HG03565 (cell line): ENCODE data around the gene LDAF1.
"Not testable (repeated sequence)": the region's sequence is repeated elsewhere in the genome, so short reads cannot be mapped to it uniquely, and the experiment has no call there.

Source experiments
- ATAC-seq: cut with Tn5 transposase; IDR thresholded peaks from one replicate; pipeline ENCODE4 v1.9.1; 2021; ENCODE audit warnings: mild to moderate bottlenecking, moderate library complexity; ENCODE audit not compliant: unreplicated experiment

LDAF1 gene

DNA sequence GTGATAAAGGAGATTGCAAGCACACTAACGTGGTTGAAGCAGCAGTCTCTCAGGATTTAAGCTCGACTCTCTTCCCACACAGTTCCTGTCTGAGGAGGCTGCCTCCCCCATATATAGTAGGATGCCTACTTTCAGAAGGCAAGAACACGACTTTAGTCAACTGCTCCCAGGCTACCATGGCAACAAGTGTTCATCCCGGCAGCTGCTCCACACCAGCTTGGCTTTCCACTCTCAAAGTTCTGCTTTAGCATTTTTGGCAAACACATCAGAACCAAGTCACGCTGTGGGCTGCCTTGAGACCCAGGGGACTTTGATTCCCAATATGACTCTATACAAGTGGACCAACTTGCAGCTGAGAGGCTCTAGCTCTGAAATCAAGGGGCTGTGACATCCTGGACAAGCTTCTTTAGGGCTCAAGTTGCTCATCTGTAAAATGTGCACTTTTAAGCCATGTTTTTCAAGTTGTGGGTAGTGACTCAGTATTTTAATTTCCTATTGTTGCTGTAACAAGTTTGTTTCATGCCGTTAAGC is 36.4 kb downstream of the LDAF1 start:
- no peak for ATAC-seq

DNA sequence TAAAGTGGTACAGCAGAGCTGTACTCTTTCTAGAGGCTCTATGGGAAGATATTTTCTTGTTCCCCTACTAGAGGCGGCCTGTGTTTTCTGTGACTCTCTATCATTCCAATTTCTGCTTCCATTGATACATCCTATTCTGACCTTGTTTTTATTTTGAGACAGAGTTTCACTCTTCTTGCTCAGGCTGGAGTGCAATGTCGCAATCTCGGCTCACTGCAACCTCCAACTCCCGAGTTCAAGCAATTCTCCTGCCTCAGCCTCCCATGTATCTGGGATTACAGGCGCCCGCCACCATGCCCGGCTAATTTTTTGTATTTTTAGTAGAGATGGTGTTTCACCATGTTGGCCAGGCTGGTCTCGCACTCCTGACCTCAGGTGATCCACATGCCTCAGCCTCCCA is 36.9 kb downstream of the LDAF1 start:
- not testable (repeated sequence) for ATAC-seq

DNA sequence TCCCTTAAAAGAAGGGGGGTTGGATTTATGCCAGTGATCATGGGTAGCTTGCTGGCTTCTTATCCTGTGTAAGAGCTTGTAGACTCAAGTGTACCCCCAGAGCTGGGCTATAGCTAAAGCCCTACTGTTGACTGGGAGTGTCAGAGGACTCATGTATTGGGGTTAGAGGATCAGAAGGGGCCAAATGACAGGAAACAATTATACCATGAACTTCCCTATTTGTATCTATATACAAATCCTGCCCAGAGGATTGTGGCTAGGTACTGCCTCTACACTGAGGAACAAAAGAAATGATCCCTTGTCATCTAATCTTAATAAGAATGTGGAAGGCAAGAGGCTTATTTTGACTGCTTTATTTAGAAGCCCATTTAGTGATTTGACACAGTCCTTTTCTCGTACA is 38.6 kb downstream of the LDAF1 start:
- ATAC-seq, result no peak

DNA sequence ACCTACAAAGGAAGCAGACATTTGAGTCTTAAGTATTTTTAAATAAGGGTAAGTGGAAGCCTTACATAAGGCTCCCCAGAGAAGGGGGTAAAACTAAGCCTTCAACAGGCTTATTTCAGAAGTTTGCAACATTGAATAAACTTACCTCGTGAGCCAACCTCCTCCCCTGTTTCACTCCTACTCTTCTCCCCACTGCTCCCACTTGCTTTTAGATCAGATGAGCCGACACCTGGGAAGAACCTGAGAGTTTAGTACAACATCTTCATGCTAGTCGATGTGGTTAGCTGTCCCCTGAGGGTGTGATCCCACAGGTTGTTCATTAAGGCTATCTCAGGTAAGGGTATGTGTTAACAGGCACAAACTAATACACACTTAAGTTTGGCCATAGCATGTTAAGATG is 39.1 kb downstream of the LDAF1 start:
- no peak for ATAC-seq

DNA sequence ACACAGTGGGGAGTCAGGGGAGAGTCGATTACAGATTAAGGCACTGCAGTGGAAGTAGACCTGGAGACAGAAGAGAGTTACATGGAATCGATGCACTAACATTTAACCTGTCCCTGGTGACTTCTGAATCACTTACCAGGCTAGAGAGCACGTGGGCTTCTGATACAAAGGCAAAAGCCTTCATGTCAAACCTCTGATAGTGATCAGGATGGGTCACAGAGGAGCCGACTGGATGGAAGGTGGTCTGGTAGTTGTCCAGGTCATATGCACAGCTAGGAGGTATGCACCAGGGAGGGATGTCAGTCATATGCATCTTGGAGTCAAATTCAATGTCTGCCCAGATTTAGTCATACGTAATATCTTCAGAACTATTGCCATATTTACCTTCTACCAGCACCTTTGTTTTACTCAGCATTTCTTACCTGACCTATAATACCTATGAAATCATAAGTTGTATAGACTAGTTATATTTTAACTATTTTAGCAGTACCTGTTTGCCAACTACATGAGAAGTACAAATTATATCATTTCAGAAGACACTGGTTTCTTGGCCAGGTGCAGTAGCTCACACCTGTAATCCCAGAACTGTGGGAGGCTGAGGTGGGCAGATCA is 41.2 kb downstream of the LDAF1 start:
- no peak for ATAC-seq

DNA sequence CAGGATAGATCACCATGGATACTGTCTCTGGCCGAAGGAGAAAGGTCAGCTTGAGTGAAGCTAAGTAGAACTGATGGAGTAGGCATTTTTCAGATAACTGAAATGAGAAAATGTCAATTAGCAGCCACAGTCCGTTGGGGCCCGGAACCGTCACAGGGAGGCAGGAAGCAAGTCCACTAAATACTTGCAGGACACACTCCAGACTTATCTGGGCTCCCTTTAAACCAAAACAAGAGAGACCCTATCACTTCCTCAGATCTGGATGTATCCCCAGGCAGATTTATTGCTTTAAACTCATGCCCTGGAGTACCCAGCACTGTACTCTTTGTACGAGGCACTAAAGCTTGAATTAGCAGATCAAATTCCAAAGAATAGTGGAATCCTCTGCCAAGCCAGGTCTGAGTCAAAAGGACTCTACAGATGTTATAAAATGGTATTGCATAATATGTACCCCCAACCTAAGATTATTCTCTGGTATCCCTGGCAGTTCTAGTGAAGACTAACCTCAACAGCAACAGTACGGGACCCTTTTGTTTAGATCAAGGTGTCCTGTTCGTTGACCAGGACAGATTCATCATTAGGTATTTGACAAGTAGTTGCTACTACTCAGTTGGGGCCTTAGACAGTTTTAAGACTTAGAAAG is 44.8 kb downstream of the LDAF1 start:
- ATAC-seq, result no peak

DNA sequence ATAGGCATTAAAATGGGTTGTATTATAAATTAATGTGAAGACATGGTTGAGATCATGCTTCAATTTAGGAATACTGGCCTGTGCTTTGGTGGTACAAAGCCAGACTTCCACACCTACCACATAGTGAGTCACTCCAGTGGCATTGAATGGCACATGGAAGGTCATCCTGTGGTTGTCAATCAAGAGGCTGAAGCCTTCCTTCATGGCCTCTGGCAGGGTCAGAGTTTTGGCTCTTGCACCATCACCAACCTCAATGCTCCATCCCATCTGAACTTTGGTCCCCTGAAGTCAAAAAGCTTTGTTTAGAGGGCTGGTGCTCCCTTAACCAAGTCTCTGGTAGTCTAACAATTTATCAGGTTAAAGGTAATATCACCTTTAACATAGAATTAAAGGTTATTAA is 46.8 kb downstream of the LDAF1 start:
- ATAC-seq, result no peak

DNA sequence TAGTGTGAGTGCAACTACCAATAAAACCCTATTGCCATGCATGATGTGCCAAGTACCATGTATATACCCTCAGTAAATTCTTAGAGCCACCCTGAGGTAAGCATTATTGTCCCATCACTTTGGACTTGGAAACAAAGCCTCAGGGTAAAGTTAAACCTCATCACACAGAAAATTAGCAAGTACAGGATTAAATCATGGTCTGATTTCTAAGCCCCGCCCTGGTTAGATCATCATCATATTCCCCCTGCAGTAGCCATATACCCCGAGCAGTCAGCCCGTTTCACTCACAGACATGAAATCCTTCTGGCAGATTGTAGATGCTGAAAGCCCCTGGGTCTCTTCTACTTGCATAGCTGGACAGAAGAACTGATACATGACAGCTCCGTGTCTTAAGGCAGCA is 48.1 kb downstream of the LDAF1 start:
- ATAC-seq, result no peak

DNA sequence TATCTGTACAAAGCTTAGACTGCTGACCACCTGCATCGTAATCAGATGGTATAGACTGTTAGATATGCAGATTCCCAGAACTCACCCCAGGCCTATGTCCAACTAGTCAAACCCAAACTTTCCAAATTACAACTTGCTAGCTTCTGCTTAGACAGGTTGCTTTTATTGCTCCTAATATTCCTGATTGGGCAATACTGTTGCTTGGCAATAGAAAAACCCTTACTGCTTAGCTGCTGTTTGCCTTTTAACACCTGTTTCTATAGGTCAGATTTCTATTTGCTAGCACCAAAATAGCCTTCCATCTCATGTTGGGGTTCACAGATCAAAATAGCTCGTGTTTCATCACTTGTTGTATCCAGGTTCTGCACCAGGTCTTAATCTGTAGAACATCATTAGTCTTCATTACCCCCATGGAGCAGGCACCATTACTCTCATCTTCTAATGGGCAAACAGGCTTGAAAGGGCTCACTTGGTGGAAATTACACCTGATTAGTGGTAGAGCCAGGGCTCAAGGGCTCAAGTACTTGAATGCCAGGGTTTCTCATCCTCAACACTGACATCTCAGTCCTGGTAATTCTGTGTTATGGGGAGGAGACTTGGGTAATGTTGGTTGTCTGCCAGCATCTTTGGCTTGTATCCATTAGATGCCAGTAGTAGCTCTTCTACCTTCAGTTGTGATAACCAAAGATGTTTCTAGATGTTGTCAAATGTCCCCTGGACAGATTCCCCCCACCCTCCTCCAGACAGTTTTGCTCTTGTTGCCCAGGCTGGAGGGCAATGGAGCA is 50.2 kb downstream of the LDAF1 start:
- ATAC-seq, result no peak

DNA sequence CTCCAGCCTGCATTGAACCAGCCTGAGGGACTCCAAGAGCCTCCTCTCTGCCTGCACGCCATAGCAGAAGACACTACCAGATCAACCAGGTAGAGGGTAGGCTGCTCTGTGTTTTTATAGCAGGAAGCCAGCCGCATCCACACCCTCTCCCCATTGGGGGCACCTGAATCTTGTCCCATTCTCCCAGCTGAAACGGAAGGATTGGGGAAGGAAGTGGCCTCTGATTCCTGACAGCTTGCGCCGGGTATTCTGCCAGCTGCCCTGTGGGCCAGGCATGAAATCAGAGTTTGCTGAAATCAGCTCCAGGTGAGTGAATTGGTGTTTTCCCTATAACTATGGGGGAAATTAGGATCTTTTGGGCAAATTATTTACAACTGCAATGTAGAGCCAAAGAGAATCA is 53.0 kb downstream of the LDAF1 start, which contains the start of gene ZP2:
Gene ZP2, minus strand, starts transcription at position 89 of the 400 bp plus-strand sequence. Its CDS starts 27 bp downstream, at position 62.
- no peak for ATAC-seq

DNA sequence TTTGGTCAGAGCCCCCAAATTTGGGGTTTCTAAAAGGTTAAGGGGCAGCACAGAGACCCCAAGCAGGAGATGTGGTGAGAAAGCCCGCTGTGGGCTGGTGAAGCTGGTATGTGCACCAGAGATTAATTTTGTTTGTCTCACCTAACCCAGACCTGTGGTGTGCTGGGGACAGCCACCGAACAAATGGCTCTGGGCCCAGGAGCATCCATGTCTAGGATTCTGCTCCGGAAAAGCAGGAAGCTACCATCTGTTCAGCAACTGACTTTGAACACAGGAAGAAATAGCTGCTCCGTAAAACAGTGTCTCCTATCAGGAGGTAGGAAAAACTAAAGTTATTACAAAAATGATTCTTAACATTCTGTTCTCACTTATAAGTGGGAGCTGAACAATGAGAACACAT is 55.6 kb downstream of the LDAF1 start:
- no peak for ATAC-seq

DNA sequence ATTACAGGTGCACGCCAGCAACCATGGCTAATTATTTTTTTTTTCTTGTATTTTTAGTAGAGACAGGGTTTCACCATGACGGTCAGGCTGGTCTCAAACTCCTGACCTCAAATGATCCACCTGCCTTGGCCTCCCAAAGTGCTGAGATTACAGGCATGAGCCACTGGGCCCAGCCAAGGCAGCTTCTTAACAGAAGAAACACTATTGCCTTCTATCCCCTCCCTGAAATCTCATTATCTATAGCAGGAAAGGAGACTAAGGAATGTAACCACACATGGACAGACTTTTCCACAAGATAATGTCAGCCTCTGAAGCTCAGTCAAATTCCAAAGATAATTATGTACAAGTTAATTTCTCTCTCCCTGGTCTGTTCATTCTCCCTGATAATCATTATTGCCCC is 58.6 kb downstream of the LDAF1 start:
- no peak for ATAC-seq

DNA sequence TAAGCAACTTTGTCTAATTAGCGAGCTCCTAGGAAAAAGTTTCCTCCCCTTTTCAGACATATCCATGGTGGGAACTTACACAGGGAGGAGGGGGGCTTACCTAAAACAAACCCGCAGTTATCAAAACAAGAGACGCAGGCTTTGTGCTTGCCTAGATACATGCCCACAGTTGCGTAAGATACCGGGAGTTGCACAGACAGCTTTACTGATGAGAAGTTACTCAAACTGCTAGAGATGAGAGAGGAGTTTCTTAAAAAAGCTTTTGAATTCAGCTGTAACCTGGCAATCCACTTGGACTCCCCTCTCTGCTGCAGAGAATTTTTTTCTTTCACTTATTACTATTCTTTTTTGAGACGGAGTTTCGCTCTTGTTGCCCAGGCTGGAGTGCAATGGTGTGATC is 59.7 kb downstream of the LDAF1 start:
- no peak for ATAC-seq

DNA sequence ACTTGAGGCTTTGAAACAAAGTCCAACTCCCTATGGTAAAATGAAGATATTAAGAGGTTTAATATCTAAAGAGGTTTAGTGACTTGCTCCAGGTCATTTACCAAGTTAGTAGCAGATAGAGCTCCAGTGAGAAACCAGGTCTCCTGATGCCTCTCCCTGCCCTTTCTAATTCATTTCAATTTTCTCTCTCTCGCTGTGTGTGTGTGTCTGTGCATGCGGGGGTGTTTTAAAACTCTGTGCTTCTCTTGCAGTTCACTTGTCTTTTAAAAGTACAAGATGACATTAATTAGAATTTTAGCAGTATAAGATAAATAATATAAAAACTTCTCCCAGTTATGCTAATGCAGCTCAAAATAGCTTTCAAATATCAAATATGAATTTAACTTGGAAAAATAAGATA is 61.1 kb downstream of the LDAF1 start:
- no peak for ATAC-seq

DNA sequence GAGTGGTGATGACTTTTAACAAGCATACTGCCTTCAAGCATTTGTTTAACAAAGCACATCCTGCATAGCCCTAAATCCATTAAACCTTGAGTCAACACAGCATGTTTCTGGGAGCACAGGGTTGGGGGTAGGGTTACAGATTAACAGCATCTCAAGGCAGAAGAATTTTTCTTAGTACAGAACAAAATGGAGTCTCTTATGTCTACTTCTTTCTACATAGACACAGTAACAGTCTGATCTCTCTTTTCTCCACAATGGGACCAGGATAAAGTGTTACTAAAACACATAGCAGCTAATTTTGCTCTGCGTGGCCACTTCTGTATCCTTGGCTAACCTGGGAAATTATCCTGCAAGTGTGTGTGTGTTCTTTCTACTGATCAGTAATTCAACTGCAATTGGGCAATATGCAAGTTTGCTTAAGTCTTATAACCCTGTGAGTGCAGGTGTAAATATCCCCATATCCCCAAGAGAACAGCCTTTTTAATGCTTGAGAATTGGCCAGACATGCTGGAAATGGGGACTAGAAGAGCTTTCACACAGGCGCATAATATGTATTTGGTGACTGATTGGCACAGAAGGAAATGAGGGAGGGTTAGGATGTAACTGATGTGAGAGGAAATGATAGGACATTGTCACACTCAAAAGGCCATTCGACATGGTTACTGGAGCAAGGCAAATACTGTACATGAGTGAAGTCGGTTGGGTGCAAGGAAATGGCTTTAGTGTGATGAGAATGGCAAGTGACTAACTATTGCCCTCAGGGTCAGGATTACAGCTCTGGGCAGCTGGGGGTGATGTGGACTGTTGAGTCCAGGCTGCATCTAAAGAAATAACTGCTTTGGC is 64.2 kb downstream of the LDAF1 start:
- no peak for ATAC-seq

DNA sequence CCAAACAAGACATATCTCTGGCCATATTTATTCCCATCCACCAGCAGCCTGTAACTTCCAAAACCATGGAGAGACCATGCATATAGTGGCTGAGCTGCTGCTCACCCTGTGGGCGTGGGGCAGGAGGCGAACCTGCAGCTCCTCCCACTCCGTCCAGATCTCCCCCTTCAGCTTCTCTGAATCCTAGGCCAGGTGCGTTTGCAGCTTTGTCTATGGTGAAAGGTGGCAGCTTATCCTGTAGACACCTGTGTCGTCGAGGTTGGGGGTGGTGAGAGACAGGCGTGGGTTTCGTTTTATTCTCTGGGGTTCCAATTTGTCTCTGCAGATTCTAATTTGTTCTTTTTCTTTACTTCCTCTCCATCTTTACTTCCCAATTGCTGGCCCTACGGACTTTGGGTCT is 65.3 kb downstream of the LDAF1 start:
- no peak for ATAC-seq

DNA sequence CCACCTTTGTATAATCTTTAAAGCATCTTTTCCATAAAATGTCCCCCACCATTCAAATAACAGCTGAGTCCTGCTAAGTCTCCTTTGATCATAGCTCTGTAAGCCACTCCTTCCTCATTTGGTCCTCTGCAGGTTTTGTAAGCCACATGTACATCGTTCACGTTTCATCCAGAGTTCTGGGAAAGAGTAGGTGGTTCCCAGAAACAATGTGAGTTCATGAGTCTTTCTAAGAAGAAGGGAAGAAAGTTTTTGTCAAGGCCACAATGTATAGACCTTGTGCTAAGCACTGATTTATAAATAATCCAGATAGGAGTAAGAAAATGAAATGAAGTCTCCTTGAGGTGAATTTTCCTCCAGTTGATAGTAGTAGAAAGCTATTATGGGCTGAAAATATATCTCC is 66.3 kb downstream of the LDAF1 start:
- no peak for ATAC-seq

DNA sequence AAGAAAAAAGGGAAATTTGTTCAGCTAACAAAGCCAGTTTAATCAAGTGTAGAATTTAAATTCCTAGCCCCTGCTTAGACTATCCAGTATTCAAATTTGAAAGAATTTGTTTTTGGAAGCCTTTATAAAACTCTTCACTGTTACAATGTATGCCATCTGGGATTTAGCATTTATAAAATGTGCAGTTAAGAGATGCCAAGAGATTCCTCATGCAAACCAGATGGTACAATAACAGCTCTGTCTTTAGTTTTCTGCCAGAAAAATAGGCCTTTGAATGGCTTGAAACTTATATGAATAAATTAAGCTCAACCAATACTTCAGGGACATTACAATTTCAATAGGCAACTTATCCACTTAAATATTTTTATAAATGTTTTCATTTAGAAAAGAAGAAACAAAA is 68.3 kb downstream of the LDAF1 start:
- no peak for ATAC-seq

DNA sequence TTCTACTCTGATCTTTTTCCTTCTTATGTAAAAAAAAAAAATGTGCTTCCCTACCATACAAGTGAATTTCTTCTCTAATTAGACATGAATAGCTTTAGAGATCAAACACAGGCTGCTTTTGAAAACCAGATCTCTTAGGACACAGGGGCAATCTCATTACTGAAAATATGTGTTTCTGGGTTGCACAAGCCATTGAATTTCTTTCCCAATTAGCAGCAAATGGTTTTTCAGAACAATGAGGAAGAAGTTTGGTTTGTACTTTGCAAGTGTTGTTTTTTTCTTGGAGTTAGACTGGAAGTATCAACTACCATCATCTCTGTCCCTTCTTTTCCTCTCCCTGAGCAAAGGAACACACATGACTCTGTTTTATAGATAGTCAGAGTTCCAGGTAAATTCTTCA is 69.4 kb downstream of the LDAF1 start:
- ATAC-seq, result no peak

DNA sequence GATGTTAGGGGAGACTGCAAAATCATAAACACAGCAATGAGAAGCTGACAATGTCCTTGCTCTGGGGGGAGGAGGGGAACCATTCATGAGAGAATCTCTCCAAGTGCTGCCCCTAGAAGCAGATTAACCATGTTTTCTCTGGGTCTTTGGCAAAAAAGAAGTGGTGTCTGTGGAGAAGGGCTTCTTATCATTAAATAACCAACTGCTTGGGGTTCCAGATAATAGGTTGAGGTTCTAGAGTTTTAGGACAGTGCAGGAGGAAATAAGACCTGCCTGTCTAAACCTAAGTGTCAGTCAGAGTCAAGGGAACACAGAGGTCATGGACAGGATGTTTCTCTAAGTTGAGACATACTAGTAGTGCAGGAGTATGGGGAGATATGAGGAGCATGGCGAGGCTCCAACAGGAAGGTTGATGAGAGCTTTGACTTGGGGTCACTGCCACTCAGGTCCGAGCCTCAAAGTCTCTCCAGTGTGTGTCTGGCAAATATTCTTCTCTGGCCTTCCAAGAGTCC is 69.9 kb downstream of the LDAF1 start:
- ATAC-seq, result no peak
